Measurements from ENCODE around the gene CDC42EP5.

DNA sequence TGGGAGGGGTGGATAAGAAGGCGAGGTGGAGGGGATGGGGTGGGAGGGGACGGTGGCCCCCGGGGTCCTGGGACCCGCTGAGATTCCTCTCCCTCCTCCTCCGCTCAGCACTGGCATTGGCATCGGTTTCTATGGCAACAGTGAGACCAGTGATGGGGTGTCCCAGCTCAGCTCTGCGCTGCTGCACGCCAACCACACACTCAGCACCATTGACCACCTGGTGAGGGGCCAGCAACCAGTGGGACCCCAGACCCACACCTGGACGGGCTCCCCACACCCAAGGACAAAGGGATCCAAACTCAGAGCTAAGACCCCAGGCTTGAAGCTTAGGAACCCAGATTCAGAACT is 52.0 kb downstream of the CDC42EP5 start:
- TF ChIP-seq, protein P1, sequence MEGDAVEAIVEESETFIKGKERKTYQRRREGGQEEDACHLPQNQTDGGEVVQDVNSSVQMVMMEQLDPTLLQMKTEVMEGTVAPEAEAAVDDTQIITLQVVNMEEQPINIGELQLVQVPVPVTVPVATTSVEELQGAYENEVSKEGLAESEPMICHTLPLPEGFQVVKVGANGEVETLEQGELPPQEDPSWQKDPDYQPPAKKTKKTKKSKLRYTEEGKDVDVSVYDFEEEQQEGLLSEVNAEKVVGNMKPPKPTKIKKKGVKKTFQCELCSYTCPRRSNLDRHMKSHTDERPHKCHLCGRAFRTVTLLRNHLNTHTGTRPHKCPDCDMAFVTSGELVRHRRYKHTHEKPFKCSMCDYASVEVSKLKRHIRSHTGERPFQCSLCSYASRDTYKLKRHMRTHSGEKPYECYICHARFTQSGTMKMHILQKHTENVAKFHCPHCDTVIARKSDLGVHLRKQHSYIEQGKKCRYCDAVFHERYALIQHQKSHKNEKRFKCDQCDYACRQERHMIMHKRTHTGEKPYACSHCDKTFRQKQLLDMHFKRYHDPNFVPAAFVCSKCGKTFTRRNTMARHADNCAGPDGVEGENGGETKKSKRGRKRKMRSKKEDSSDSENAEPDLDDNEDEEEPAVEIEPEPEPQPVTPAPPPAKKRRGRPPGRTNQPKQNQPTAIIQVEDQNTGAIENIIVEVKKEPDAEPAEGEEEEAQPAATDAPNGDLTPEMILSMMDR (IDR thresholded peaks at IDR 0.05; ENCODE audit: borderline replicate concordance, extremely low read depth, low read length, poor library complexity, severe bottlenecking) = no peak
- TF ChIP-seq EZH2 (IDR thresholded peaks at IDR 0.05; ENCODE audit: borderline replicate concordance, low read depth, low read length, severe bottlenecking) = no peak

Data from DND-41 (cell line).